HG03460 (cell line): Measurements from ENCODE around the gene ALK.

Experiments
- ATAC-seq: cut with Tn5 transposase; IDR thresholded peaks from one replicate; pipeline ENCODE4 v1.9.1; 2021; ENCODE audit not compliant: unreplicated experiment

The ALK gene

GRCh38 chr2:29614295-29614830, 307.0 kb downstream of the ALK start:
- ATAC-seq: no peak

GRCh38 chr2:29613792-29614266, 307.6 kb downstream of the ALK start:
- no peak for ATAC-seq

DNA sequence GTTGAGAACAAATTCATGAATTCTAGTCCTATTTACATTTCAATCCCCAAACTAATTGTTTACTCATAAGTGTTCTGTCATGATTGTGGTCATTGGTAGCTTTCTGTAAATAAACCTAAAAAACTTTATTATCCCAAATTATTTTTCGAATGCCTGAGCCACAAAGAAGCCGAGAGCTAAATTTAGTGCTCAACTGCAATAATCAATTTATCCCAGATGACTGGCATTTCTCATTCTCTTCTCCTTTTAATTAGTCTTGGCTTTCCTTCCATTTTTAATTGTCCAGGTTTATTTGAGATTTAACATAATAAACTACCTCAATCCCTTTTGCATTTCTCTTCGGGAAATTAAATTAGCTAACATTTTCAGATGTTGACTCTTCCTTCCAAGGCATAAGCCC, 308.3 kb downstream of the ALK start:
- no peak for ATAC-seq

DNA sequence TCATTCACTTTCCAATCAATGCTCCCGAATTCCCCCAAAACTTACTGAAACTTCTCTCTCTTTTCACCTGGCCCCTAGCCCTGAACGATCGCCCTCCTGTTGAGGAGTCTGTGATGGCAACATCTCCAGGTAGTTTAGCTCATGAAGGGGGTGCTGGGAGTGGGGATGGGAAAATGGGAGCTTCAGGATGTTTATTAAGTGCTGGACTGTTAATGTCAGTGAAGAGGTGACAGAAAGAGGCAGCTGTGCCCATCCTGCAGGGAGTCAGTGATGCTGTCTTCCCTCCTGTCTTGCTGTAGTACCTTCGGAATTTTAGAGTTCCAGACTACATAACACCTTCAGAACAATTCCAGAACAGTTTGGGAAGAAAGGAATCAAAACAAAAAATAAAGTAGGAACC, 308.8 kb downstream of the ALK start:
- ATAC-seq: no peak

GRCh38 chr2:29611850-29612249, 309.5 kb downstream of the ALK start:
- no peak for ATAC-seq

- no peak for ATAC-seq
Measured at GRCh38 chr2:29611261-29611660, 310.1 kb downstream of the ALK start.

DNA sequence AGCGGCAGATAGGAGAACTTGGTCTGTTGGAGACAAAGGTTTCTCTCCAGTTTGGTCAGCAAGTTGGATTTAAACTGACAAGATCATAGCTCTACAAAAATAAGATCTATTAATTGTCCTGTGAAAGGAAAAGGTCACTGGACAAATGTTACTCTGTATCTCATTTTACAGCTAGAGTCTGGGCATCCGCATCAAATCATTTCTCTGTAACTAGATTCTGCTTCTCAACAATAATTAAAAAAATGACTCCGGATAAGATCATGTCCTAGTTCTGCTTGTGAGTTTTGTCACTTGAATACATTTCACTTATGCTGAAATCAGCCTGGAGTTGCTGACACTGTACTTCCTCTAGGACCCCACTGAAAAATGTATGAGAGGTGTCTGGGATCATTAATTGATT, 310.8 kb downstream of the ALK start:
- no peak for ATAC-seq

DNA sequence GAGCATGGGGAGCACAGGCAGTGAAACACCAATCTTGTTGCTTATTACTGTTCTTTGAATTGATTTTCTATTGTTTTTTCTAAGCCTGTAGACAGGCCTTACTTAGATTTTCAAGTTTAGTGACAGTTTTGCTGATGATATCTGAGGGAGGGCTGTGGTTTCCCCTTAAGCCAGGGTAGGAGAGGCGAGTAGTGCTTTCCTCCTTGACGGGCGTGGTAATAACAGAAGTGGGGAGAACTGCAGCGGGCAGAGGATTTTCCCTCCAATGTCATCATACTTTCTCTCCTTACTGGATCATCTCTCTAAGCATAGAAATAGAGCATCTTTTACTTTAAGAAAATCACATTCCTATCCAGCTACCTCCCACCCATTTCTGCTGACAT, 314.4 kb downstream of the ALK start:
- no peak for ATAC-seq

DNA sequence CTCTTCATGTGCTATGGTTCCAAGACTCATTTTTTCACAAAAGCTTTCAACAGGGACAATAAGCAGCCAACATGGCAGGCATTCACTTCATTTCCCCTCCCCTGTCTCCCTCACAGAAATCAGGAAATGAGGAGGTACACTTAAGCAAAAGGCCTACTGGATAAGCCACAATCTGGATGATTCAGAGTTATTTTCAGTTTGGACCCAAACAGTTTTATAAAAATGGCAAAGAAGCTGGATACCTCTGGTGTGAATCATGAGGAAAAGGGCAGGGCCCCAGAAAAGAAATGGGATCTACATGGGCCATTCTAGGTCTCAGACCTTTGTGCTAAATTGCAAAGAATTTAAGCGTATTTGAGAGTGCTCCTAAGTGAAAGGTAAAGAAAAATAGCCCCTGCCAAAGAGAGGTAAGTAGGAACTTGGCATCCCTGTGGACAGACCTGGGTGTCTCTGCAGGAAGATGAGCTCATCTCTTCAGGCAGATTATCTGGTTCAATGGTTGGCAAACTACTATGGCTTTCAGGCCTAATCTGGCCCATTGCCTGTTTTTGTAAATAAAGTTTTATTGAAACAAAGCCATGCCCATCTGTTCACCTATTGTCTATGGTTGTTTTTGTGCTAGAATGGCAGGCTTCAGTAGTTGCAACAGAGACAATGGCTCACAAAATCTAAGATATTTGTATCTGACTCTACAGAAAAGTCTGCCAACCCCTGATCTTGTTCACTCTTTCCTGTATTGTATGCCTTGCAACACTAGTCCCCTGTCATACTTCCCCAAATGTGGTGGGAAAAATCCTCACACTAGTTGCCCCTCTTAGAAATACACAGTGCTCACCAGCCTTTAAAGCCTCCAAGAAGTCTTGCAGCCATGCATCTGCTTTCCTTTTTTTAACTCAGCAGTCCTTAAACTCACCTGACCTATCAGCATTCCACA, 315.0 kb downstream of the ALK start:
- ATAC-seq: no peak

DNA sequence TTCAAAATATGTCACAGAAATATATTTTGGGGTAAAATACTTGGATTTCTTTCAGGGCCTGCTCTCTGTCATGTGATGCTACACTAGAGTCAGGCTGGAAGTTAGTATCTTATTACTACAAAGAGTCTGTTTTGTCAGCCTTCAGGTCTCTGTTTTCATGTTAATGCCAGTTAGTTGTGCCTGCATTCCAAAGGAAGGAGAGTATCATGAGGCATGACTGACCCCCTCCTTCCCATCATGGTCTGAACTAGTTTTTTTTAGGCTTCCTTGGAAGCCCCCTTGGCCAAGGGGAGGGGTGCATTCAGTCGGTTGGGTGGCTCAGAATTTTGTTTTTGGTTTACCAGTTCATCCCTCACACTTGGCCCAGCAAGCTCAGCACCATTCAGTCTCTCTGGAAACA, 318.0 kb downstream of the ALK start:
- ATAC-seq: no peak

DNA sequence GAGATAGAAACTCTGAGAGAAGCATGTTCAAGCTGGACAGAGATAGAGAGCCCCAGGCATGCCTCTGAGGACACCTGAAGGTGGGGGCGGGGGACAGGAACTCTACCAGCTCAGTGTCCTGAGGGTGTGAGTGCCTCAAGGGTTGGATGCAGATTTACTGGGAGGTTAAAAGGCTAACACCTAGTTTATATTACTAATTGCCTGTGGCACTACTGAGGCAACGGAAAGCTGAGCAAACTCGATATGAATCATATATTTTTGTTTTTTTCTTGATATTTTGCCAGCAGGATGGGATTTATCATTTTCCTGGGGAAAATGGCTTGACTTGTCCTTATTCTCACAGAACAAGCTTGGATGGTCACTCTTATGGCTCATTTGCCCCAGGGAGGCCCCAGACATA, 319.5 kb downstream of the ALK start:
- ATAC-seq: no peak

DNA sequence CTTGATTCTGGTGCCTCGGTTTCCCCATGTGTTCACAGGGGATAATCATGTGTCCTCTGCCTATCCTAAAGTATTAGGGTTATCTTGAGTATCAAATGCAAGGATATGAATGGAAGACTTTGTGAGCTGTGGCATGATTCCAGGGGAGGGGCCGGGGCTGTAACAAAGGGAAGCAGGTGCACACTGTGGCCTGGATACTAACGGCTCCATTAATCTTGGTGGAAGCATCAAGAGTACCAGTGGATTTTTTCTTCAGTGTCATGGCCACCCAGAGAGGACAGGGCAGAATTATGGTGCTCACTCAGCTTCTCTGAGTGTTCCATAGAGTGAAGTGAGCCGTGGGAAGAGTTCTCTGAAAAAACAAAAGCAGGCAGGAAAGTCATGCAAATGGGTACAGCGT, 320.1 kb downstream of the ALK start:
- no peak for ATAC-seq

GRCh38 chr2:29599946-29600345, 321.4 kb downstream of the ALK start:
- ATAC-seq: no peak

DNA sequence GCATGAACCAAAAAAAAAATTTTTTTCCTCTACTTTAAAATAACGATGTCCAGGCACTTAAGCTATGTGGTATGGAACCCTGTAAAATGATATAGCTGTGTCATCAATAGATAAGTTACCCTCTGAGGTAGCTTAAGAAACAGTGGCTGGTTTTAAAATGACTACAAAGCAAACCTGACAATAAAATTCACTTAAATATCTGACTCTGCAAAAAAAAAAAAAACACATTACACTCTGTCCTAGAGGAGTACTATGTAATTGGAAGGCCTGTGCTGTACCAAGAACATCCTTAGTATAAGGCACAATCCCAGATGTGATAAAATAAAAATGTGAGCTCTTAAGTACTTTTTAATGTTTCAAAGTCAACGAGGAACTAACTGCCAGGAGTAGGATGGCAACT, 322.4 kb downstream of the ALK start:
- no peak for ATAC-seq

DNA sequence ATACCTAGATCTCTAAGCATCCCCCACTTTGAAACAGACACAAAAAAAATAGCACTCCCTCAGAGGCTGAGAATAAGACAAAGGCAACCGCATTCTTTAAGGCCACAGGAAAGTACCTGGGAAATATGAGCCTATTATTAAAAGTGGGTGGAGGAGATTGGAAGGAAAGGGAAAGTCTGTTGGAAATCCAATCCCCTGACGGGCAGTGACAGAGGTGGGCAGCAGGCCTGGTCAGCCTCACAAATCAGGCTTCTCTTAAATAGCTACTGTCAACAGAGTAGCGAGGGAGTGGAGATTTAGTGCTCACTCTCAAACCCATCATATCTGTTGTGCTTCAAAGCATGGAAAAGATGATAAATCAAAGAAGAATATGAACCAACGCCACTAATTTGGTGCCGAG, 324.4 kb downstream of the ALK start:
- no peak for ATAC-seq

DNA sequence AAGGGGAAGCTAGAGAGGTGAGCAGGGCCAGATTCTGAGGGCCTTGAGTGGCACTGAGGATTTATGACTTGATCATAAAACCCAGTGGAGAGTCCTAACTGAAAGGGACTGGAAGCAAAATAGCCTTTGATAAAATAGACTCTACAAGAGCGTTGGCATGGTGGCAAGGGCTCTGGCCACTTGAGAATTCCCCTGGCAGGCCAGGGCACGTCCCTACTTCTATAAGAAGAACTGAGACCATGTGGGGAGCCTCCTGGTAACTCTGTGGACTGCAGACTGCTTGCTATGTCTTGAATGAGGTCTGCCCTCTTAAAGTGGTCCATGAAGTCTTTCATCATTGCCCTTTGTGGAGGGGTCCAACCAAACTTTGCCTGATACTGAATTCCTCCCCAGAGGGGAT, 324.8 kb downstream of the ALK start:
- ATAC-seq: no peak

GRCh38 chr2:29591600-29591999, 329.8 kb downstream of the ALK start:
- ATAC-seq: no peak

GRCh38 chr2:29590211-29590610, 331.2 kb downstream of the ALK start:
- ATAC-seq: no peak

DNA sequence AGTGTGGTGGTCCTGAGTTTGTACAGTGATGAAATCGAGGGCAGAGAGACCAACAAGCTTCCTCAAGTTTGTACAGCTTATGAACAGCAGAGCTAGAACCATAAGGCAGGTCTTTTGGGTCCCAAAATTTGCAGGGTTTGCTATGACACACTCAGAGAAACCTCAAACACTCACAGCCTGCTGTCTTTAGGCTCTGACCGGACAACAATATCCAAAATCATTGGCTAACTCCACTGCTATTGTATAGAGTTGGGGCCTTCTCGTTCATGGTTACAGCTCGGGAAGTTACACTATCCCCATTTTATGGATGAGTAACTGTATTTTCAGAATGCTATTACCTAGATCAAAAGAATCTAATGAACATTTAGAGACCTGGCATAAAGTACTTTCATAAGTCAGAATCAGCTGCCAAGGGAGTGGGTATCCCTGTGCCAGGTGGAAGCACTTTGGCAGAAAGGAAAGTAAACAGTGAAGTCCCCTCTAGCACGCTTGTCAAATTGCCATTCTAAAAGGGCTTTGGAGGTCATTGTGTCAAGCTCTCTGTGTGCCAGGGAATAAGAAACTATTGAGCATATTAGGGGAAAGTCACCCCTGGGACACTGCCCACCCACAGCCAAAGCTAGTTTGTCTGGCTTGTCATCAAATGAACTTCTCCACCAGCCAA, 331.8 kb downstream of the ALK start:
- no peak for ATAC-seq

DNA sequence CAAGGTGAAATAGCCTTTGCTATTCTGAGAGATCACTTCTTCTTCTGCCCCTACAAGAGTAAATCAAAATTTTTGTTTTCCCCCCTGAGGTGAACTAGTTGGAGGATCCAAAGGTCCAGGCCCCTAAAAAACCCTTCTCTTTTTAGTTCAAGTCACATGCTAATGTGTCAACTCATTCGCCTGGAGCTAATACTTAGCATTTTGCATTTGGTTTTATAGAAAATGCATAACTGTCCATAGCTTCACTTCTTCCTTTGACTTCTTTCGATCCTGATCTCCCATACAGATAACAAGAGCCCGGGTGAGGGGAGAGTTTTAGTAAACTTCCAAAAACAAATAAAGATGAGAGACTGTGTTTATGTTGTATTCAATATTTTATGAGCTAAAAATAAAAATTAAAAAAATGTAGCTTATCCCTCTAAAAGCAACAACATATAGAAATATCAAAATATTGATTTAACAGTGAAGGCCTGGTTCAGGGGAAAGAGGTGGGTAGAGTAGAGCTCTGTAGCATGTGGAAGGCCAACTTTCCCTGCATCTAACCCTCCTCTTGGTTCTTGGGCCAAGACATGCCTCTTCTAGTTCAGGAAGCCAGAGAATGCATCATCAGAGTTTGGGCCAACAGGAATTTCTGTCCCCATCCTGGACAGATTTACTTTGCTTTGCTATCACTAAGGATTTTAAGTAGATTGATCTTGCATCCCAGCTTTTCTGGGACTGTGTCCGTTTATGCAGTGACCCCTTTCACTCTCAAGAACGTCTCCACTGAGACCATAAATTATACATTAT, 333.8 kb downstream of the ALK start:
- ATAC-seq: no peak

DNA sequence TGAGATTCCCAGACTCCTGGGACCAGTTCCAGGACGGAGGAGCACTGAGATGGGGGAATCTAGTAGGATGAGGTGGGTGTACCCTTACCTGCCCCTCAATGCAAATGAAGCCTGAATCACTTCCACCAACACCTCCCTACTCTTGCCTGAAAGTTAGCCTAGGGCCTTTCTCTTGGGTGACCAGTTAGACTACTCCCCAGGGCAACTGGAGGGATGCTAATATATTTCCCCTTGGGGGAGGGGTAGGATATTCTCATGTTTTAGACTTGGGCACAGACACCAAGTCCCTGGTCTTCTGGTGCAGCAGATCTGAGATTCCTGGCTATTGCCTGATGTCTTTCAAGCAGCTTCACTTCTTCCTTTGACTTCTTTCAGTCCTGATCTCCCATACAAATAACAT, 334.5 kb downstream of the ALK start:
- ATAC-seq: no peak
